SH-SY5Y (cell line): ENCODE results near the gene AP3B2.

Experiments
- GATA2 ChIP-seq: IDR thresholded peaks from 2 replicates; pipeline ENCODE4 v1.6.1; 2011; ENCODE audit warnings: mild to moderate bottlenecking, low read depth, low read length
- GATA3 ChIP-seq: IDR thresholded peaks from 2 replicates; pipeline ENCODE4 v1.6.1; 2011; ENCODE audit warnings: low read depth, mild to moderate bottlenecking, low read length, moderate library complexity

DNA sequence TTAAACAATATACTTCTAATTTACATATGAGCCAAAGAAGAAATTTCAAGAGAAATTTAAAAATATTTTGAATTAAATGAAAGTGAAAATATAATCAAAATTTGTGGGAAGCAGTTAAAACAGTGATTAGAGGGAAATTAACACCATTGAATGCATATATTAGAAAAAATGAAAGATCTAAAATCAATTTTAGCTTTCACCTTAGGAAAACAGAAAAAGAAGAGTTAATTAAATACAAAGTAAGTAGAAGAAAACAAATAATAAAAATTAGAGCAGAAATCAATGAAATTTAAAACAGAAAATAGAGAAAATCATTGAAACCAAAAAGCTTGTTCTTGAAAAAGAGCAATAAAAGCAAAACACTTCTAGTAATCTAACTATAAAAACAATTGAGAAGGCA lies 38.6 kb upstream of the AP3B2 start:
- TF ChIP-seq GATA2 = no peak
- TF ChIP-seq GATA3 = no peak
